Measurements from ENCODE around the gene SLC6A5. TPM values are rescaled to one million over a fixed set of nuclear protein-coding genes. Genes with fewer than 3 reads are reported as not detected.

The SLC6A5 gene
- not detected in 2 replicates for total RNA-seq

GRCh38 chr11:20599221-20600019 lies at the start of gene SLC6A5:
Gene SLC6A5, plus strand, starts transcription at chr11:20599608. Its CDS starts 65 bp downstream, at chr11:20599673.

GRCh38 chr11:20668844-20669819 lies 69.7 kb downstream of the SLC6A5 start, which contains the start of gene NELL1:
Gene NELL1, plus strand, starts transcription at chr11:20669586.

Other genes with a start within 250 kb of the SLC6A5 start
- gene HTATIP2, start 235.9 kb upstream of the SLC6A5 start, total RNA-seq: 60.7 and 74.2 TPM in 2 replicates
- gene PRMT3, start 211.9 kb upstream of the SLC6A5 start, total RNA-seq: 28.6 and 29.9 TPM in 2 replicates
- not detected in 2 replicates for gene NELL1, start 70.0 kb downstream of the SLC6A5 start, total RNA-seq

Data from thoracic aorta endothelial cell (primary cell).